GM12801 (cell line): ENCODE data around the gene ALK.

Source experiments
- CTCF ChIP-seq: IDR thresholded peaks from one replicate; pipeline ENCODE4 v1.5.1; 2011; ENCODE audit warnings: control low read depth; ENCODE audit not compliant: insufficient read length; ENCODE audit errors: extremely low read depth

The ALK gene

GRCh38 chr2:29347774-29348461, 573.5 kb downstream of the ALK start:
- TF ChIP-seq CTCF = no peak

- TF ChIP-seq CTCF = no peak
Observed at GRCh38 chr2:29345236-29345635, 576.1 kb downstream of the ALK start.

- TF ChIP-seq CTCF = no peak
Observed at GRCh38 chr2:29343830-29344229, 577.6 kb downstream of the ALK start.

- no peak for TF ChIP-seq CTCF
Observed at GRCh38 chr2:29336341-29337241, 584.8 kb downstream of the ALK start.

- TF ChIP-seq CTCF = no peak
Observed at GRCh38 chr2:29335396-29335795, 586.0 kb downstream of the ALK start.

- TF ChIP-seq CTCF = no peak
Observed at GRCh38 chr2:29334706-29335105, 586.7 kb downstream of the ALK start.

- TF ChIP-seq CTCF = no peak
Observed at GRCh38 chr2:29332540-29332939, 588.8 kb downstream of the ALK start.
